K562 (cell line): ENCODE results near the gene CHDH. TPM values are rescaled to one million over a fixed set of nuclear protein-coding genes. Genes with fewer than 3 reads are reported as not detected.

ENCODE experiments used
- ATAC-seq: fragments of 200-7000 bp; cut with Tn5 transposase; 3 replicates; pipeline ENCODE4 v1.9.1; 2020; ENCODE audit warnings: moderate library complexity
- BruUV-seq: library from RNA; stranded (reverse); fragments of 400-500 nt; replicated peaks from 2 replicates; lab custom pipeline; 2021; lab: Mats Ljungman, UMichigan
- CTCF ChIA-PET: fragments of 300-600 bp; formaldehyde crosslinking; extraction: SDS; loops from one replicate; lab custom pipeline; 2021; ENCODE audit warnings: low intra/inter-chr PET ratio; lab: Yijun Ruan, JAX
- POLR2A ChIA-PET: fragments of 300-600, 350-650 bp; sonication (Branson Sonifier 250); formaldehyde crosslinking; extraction: SDS; loops from one replicate; lab custom pipeline; 2021; ENCODE audit warnings: antibody characterized with exemption, inconsistent platforms; lab: Yijun Ruan, JAX
- DNase-seq, 4 experiments: peaks; one replicate each; pipeline versions ENCODE4 v3.0.0 to v3.0.0-alpha.2; 2011 to 2018; ENCODE audit warnings: low spot score in 3 of 4, mixed read lengths in 3 of 4; ENCODE audit errors: extremely low read depth in 1 of 4
- FAIRE-seq: peaks from 2 replicates; lab custom pipeline; 2011; peaks lifted over from hg19 to GRCh38; lab: Jason Lieb, UNC
- H2AFZ ChIP-seq: 2 replicates; pipeline ENCODE4 v1.6.0; 2011; ENCODE audit warnings: low read depth, low read length, control low read depth, inconsistent platforms
- H3K27ac ChIP-seq: fragments of 200-600 bp; 3 replicates; pipeline ENCODE4 v1.8.0; 2011; ENCODE audit warnings: low read depth, mild to moderate bottlenecking, control low read depth, inconsistent platforms, low read length, moderate library complexity, mixed read lengths; ENCODE audit errors: extremely low read depth
- H3K27me3 ChIP-seq, 2 experiments: fragments of 300-600 bp in 1 of 2; 2 replicates in 1 of 2; 3 replicates in 1 of 2; pipeline versions ENCODE4 v1.6.0 to v1.8.0; 2011; ENCODE audit warnings: inconsistent platforms in 2 of 2, low read length in 2 of 2, mild to moderate bottlenecking in 1 of 2, mixed read lengths in 1 of 2, moderate library complexity in 1 of 2; ENCODE audit not compliant: control insufficient read depth in 2 of 2, insufficient read depth in 2 of 2
- H3K36me3 ChIP-seq: fragments of 300-600 bp; 3 replicates; pipeline ENCODE4 v1.8.0; 2011; ENCODE audit warnings: mild to moderate bottlenecking, low read length, inconsistent platforms; ENCODE audit not compliant: control insufficient read depth, insufficient read depth
- H3K4me1 ChIP-seq, 2 experiments: fragments of 200-600 bp in 1 of 2; replicated peaks in 1 of 2; 2 replicates in 1 of 2; 3 replicates in 1 of 2; pipeline versions ENCODE4 v1.5.1 to v1.8.0; 2011; ENCODE audit warnings: inconsistent platforms in 2 of 2, low read length in 2 of 2, mild to moderate bottlenecking in 1 of 2, mixed read lengths in 1 of 2, moderate library complexity in 1 of 2; ENCODE audit not compliant: control insufficient read depth in 2 of 2, insufficient read depth in 2 of 2
- H3K4me2 ChIP-seq: 2 replicates; pipeline ENCODE4 v1.6.1; 2011; ENCODE audit warnings: low read length, control low read depth, inconsistent platforms, mixed read lengths; ENCODE audit not compliant: insufficient read depth
- H3K4me3 ChIP-seq: fragments of 200-600 bp; sonication (generic), shearing (Covaris generic); 2 replicates; pipeline ENCODE4 v1.5.1; 2016; ENCODE audit warnings: control low read depth, inconsistent platforms
- H3K79me2 ChIP-seq: fragments of 200-600 bp; 3 replicates; pipeline ENCODE4 v1.8.0; 2011; ENCODE audit warnings: low read length, inconsistent platforms; ENCODE audit not compliant: control insufficient read depth, insufficient read depth
- H3K9ac ChIP-seq, 2 experiments: 2 replicates each; pipeline versions ENCODE4 v1.6.0 to v1.6.1; 2011; ENCODE audit warnings: low read depth in 2 of 2, low read length in 2 of 2, control low read depth in 1 of 2, inconsistent platforms in 1 of 2, mild to moderate bottlenecking in 1 of 2, mixed read lengths in 1 of 2; ENCODE audit not compliant: insufficient read depth in 1 of 2
- H3K9me1 ChIP-seq: one replicate; pipeline ENCODE4 v1.6.0; 2011; ENCODE audit warnings: inconsistent platforms, mild to moderate bottlenecking, low read length, moderate library complexity; ENCODE audit not compliant: control insufficient read depth, insufficient read depth
- H3K9me3 ChIP-seq: replicated peaks from 2 replicates; pipeline ENCODE4 v1.5.1; 2011; ENCODE audit warnings: low read depth, low read length, inconsistent platforms; ENCODE audit not compliant: control insufficient read depth, insufficient read depth
- H4K20me1 ChIP-seq: replicated peaks from 2 replicates; pipeline ENCODE4 v1.6.1; 2011; ENCODE audit warnings: low read length, inconsistent platforms, mixed read lengths; ENCODE audit not compliant: control insufficient read depth, insufficient read depth
- BRCA1 ChIP-seq, 2 experiments: fragments of 450-650 bp in 1 of 2; sonication (generic) in 1 of 2; formaldehyde crosslinking in 1 of 2; IDR thresholded peaks; 2 replicates each; pipeline versions ENCODE4 v1.5.0 to v1.6.1; 2017 to 2020; ENCODE audit warnings: mild to moderate bottlenecking in 1 of 2, missing genetic modification reagents in 1 of 2
- BRF1 ChIP-seq: IDR thresholded peaks from 3 replicates; pipeline ENCODE4 v1.6.1; 2011; ENCODE audit warnings: borderline replicate concordance, mild to moderate bottlenecking; ENCODE audit not compliant: insufficient read length; ENCODE audit errors: extremely low read depth
- CBFA2T2 ChIP-seq: fragments of 450-650 bp; conservative IDR thresholded peaks from 2 replicates; pipeline ENCODE4 v1.6.1; 2017; ENCODE audit warnings: mild to moderate bottlenecking
- CCAR2 ChIP-seq: fragments of 200-400 bp; formaldehyde crosslinking; IDR thresholded peaks from 2 replicates; pipeline ENCODE4 v1.6.1; 2017; ENCODE audit warnings: mild to moderate bottlenecking, low read depth, low read length
- E2F3 ChIP-seq: fragments of 250-450 bp; sonication (Bioruptor Pico); IDR thresholded peaks from 2 replicates; pipeline ENCODE4 v1.4.0; 2020; ENCODE audit warnings: mild to moderate bottlenecking
- GMEB1 ChIP-seq: fragments of 250-450 bp; sonication (Bioruptor Pico); IDR thresholded peaks from 2 replicates; pipeline ENCODE4 v1.4.0; 2020; ENCODE audit warnings: mild to moderate bottlenecking
- MXI1 ChIP-seq: IDR thresholded peaks from 2 replicates; pipeline ENCODE4 v1.6.1; 2011; ENCODE audit warnings: low read depth, mild to moderate bottlenecking, improper control_type of control experiment, low read length
- NR1H2 ChIP-seq: sonication (generic); formaldehyde crosslinking; IDR thresholded peaks from 2 replicates; pipeline ENCODE4 v1.4.0; 2020; ENCODE audit warnings: mild to moderate bottlenecking, missing genetic modification reagents
- RBM14 ChIP-seq: fragments of 200-400 bp; formaldehyde crosslinking; IDR thresholded peaks from 2 replicates; pipeline ENCODE4 v1.6.1; 2018; ENCODE audit warnings: low read depth, mild to moderate bottlenecking, low read length, moderate library complexity, borderline replicate concordance; ENCODE audit not compliant: insufficient read depth
- SIN3A ChIP-seq, 2 experiments: fragments of 150-350 bp in 1 of 2; IDR thresholded peaks; 2 replicates each; pipeline ENCODE4 v1.6.1; 2011 to 2016; ENCODE audit warnings: borderline replicate concordance in 2 of 2, low read depth in 2 of 2, low read length in 2 of 2, mild to moderate bottlenecking in 2 of 2, moderate library complexity in 2 of 2; ENCODE audit not compliant: control insufficient read depth in 1 of 2
- THRAP3 ChIP-seq: fragments of 450-650 bp; IDR thresholded peaks from 2 replicates; pipeline ENCODE4 v1.6.1; 2016; ENCODE audit warnings: mild to moderate bottlenecking, inconsistent platforms, borderline replicate concordance
- TSC22D4 ChIP-seq: fragments of 450-650 bp; IDR thresholded peaks from 2 replicates; pipeline ENCODE4 v1.6.1; 2016; ENCODE audit warnings: missing genetic modification characterization, missing biosample characterization, control low read depth
- ZNF133 ChIP-seq: fragments of 250-450 bp; sonication (Bioruptor Pico); IDR thresholded peaks from 2 replicates; pipeline ENCODE4 v1.4.0; 2020; ENCODE audit warnings: mild to moderate bottlenecking
- ZNF146 ChIP-seq: IDR thresholded peaks from one replicate; pipeline ENCODE4 v1.6.1; 2018; ENCODE audit warnings: missing compliant biosample characterization; ENCODE audit not compliant: unreplicated experiment
- ZNF280A ChIP-seq: fragments of 450-650 bp; IDR thresholded peaks from 2 replicates; pipeline ENCODE4 v1.6.1; 2018; ENCODE audit warnings: mild to moderate bottlenecking, low read depth; ENCODE audit not compliant: partially characterized antibody
- ZNF77 ChIP-seq: fragments of 250-450 bp; sonication (Bioruptor Pico); IDR thresholded peaks from 2 replicates; pipeline ENCODE4 v1.5.0; 2020
- WGBS: fragments of 100-300 bp; shearing (Covaris generic); methylation state at CpG from one replicate; pipeline ENCODE4 v1.1.6; 2016; ENCODE audit warnings: low coverage, mixed read lengths; ENCODE audit not compliant: insufficient coverage; ENCODE audit errors: missing lambda C conversion rate; 5-methylcytosine and 5-hydroxymethylcytosine counted together
- in situ Hi-C: fragments of 300-500 bp; cut with MboI; formaldehyde crosslinking; loops from 4 replicates; pipeline ENCODE4 v1.15.0; 2018; ENCODE audit warnings: inconsistent platforms, mixed read lengths
- intact Hi-C: fragments of 100-400 bp; cut with micrococcal nuclease; formaldehyde crosslinking; loops from 2 replicates; pipeline ENCODE4 v1.14.2; 2022
- polyA plus RNA-seq, 8 experiments: library from polyadenylated mRNA; depleted of rRNA in 4 of 8; stranded (reverse) in 5 of 8; unstranded in 3 of 8; fragments of >200 nt; fragmentation: Nextera tagmentation in 2 of 8; fragmentation: Illumina TruSeq in 1 of 8; extraction: Ambion mirVana in 2 of 8; extraction: Trizol in 1 of 8; gene quantifications; 2 replicates each; pipeline versions ENCODE4 v1.2.1 to v1.2.3, GENCODE V29; 2011 to 2014; ENCODE audit warnings: inconsistent platforms in 1 of 8, missing spikeins in 1 of 8
- total RNA-seq, 7 experiments: library from RNA; depleted of rRNA in 6 of 7; stranded (reverse); fragments of >200 nt in 6 of 7; fragmentation: Illumina TruSeq in 2 of 7; extraction: Trizol in 2 of 7; gene quantifications; 2 replicates each; pipeline versions ENCODE4 v1.2.1 to v1.2.3, GENCODE V29; 2011 to 2021; ENCODE audit warnings: low replicate concordance in 1 of 7
- TF ChIP-seq, protein P1 (sequence below): fragments of 450-650 bp; formaldehyde crosslinking; IDR thresholded peaks from 2 replicates; pipeline ENCODE4 v1.4.0; 2020; ENCODE audit warnings: mild to moderate bottlenecking, mixed read lengths

Gene CHDH
- total and polyA plus RNA-seq, 9 of the 15 experiments (the other 6 are each of a cell fraction or from before 2014, with no cell fraction given): 0.06 to 1.9 (median 0.46) TPM

GRCh38 chr3:53817211-53817610 lies 29.0 kb downstream of the CHDH start (continued):
- TF ChIP-seq, protein P1, sequence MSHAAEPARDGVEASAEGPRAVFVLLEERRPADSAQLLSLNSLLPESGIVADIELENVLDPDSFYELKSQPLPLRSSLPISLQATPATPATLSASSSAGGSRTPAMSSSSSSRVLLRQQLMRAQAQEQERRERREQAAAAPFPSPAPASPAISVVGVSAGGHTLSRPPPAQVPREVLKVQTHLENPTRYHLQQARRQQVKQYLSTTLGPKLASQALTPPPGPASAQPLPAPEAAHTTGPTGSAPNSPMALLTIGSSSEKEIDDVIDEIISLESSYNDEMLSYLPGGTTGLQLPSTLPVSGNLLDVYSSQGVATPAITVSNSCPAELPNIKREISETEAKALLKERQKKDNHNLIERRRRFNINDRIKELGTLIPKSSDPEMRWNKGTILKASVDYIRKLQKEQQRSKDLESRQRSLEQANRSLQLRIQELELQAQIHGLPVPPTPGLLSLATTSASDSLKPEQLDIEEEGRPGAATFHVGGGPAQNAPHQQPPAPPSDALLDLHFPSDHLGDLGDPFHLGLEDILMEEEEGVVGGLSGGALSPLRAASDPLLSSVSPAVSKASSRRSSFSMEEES (CRISPR knock-in tag): no peak
- no peak for TF ChIP-seq THRAP3
- no peak for TF ChIP-seq ZNF146 (CRISPR knock-in tag)
- TF ChIP-seq CBFA2T2: no peak
- TF ChIP-seq SIN3A (IDR thresholded peaks at IDR 0.05; ENCODE audit: borderline replicate concordance in 2 of 2, control insufficient read depth in 1 of 2, low read depth in 2 of 2, low read length in 2 of 2): no peak
- no peak for TF ChIP-seq ZNF77 (CRISPR knock-in tag)
- no peak for TF ChIP-seq BRCA1 (IDR thresholded peaks at IDR 0.05)
- TF ChIP-seq BRCA1 (CRISPR knock-in tag; IDR thresholded peaks at IDR 0.05): no peak
- TF ChIP-seq CCAR2: no peak

GRCh38 chr3:53816425-53816824 lies 29.8 kb downstream of the CHDH start:
- intact Hi-C loops: no loop called here
- Histone ChIP-seq H3K79me2 (no peaks in the 10 kb centered on the region), H3K9me1 (no peaks in the 10 kb centered on the region), H2AFZ (no peak overlapping the region), H3K4me2 (no peak overlapping the region), H3K36me3 (no peaks in the 10 kb centered on the region), H3K27me3 (peaks cover 3 to 56% of the 10 kb centered on the region in 2 experiments; a peak in 3 of 5 replicates), H3K4me3 (no peak overlapping the region), H3K27ac (no peak overlapping the region), H3K9me3 (no peaks in the 10 kb centered on the region), H3K4me1 (no peaks in the 10 kb centered on the region), H3K9ac (no peak overlapping the region), H4K20me1 (no peaks in the 10 kb centered on the region; the same call in 1 of the 2 replicates)
- no peak for ATAC-seq
- DNase-seq: no peak
- ChIA-PET POLR2A (no interaction called here), CTCF (no interaction called here)
- in situ Hi-C loops: no loop called here
- no peak for FAIRE-seq
- 12% methylated on average over 3 of the region's 4 CpGs for WGBS
- no TSS peak for BruUV-seq
- TF ChIP-seq NR1H2 (CRISPR knock-in tag) (no peak), ZNF280A (no peak), TSC22D4 (tag) (no peak), RBM14 (no peak), E2F3 (no peak), MXI1 (no peak), ZNF133 (CRISPR knock-in tag) (no peak), GMEB1 (CRISPR knock-in tag) (no peak), BRF1 (no peak)
